Stimulated activated CD8-positive, alpha-beta memory T cell treated with anti-CD3 and anti-CD28 coated beads, Interleukin-4, amount 100 ng/mL, for 24 hours (primary cell): ENCODE results near the gene AKAP8L.

Experiments
- DNase-seq: peaks from one replicate; pipeline ENCODE4 v3.0.0-alpha.2; 2020; ENCODE audit warnings: low read depth

Gene AKAP8L

GRCh38 chr19:15432629-15433518, 14.1 kb upstream of the AKAP8L start:
- peak; percentile 89 for DNase-seq

GRCh38 chr19:15432018-15432494, 13.3 kb upstream of the AKAP8L start:
- no peak for DNase-seq

GRCh38 chr19:15431396-15432017, 12.7 kb upstream of the AKAP8L start:
- no peak for DNase-seq

DNA sequence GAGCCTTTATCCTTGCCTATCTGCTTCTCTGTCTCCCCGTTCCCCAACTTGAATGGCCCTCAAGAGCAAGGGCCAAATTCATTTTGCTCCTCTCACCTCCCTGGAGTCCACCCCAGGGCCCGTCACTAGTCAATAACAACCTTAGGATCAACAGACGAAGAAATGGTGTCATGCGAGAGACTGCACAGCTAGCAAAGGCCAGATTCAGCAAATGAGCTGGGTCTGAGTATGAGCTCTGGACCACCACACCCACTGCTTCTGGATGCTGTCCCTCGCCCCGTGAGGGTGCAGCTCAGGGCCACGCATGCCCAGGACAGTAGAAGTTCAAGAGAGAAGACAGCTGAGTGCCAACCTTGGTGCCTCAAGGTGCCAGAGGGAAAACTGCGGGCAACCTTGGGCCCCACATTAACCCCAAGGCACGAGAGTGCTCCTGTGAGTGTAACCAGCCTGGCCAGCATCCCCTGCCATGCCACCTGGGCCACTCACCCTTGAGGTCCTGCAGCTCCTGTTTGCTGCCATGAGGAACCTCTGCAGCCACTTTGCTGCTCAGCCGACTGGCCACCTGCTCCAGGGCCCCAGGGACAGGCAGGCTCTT, 11.8 kb upstream of the AKAP8L start:
- no peak for DNase-seq

DNA sequence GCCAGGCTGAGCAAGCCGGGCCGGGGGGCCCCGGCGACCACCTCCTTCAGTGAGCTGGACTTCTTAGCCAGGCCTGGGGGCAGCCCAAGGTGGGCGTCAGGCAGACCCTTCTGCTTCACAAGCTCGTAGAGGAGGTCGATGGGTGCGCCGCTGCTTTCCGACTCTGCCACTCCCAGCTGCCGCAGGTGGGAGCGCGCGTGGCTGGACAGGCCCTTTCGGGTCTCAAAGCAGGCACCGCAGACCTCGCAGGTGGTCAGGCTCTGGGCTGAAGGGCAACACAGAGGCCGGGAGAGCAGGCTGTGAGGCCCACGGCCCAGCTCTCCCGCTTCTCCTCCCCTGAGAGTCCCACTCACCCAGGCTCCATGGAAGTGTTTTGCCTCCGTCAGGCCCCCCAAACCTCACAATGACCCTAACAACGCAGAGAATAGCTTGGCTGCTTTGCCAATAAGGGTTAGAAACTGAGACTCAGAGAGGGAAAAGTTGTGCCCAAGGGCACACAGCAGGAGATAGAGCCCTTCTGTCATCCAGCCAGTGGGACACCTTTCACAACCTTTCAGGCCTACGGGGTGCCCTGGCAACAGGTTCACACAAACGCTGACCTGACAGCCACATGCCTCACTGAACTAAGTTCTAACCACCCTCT, 11.2 kb upstream of the AKAP8L start:
- DNase-seq = no peak

- no peak for DNase-seq
Observed at GRCh38 chr19:15428956-15429824, 10.4 kb upstream of the AKAP8L start.

DNA sequence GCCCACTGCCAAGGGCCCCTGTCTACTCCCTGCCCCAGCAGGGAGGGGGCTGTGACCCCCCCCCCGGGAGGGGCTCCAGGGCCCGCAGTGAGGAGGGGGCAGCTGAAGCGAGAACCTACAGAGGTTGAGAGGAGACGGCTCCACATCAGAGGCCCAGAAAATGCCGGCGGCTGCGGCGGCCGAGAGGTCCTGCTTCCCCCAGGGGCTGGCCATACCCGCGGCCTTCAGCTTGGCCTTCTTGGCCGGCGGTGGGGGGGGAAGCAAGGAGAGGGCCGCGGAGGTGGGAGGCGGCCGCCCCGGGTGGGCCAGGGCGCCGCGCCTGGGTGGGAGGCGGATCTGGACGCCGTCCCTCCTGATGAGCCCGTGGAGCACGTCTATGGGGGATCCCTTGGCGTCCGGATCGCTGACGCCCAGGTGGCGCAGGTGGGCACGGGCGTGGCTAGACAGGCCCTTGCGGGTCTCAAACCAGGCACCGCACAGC, 9.2 kb upstream of the AKAP8L start:
- DNase-seq = no peak

GRCh38 chr19:15427350-15427700, 8.5 kb upstream of the AKAP8L start:
- DNase-seq = no peak

- no peak for DNase-seq
Observed at GRCh38 chr19:15426485-15427349, 7.9 kb upstream of the AKAP8L start.

GRCh38 chr19:15425321-15425950, 6.6 kb upstream of the AKAP8L start:
- no peak for DNase-seq

GRCh38 chr19:15424692-15425272, 6.0 kb upstream of the AKAP8L start:
- no peak for DNase-seq

DNA sequence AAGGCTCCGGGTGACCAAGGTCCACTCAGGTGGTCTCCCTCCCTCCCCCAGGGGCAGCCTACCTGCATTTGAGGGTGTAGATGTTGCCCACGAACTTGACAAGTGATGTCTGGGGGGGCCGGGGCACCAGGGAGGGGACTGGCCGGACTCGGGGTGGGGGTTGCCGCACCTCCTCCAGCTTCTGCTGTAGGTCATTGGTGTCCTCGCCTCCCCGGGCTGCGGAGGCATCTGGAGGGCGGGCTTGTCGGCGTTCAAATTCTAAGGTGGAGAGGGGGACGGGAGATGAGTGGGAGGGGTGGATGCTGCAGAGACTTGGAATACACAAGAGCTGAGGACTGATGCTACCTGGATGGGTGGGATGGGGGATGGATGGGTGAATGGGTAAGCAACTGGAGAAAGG, 5.3 kb upstream of the AKAP8L start:
- DNase-seq = no peak

DNA sequence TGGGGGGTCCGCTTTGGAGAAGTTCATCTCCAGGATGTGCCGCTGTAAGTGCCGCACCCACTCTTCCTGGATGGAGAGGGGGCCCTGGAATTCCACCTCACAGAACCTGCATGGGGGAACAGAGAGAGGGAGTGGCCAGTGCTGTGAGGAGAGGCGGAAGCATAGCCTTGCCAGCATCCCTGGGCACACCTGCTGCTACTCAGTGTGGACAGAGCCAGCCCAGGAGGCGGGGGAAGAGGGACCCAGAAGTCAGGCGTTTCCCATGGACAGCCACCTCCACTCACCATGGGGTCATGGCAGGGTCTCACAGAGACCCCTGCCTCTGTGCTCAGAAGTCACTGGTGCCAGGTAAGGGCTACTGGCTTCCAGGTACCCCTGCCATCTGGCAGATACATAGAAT, 4.3 kb upstream of the AKAP8L start:
- no peak for DNase-seq

DNA sequence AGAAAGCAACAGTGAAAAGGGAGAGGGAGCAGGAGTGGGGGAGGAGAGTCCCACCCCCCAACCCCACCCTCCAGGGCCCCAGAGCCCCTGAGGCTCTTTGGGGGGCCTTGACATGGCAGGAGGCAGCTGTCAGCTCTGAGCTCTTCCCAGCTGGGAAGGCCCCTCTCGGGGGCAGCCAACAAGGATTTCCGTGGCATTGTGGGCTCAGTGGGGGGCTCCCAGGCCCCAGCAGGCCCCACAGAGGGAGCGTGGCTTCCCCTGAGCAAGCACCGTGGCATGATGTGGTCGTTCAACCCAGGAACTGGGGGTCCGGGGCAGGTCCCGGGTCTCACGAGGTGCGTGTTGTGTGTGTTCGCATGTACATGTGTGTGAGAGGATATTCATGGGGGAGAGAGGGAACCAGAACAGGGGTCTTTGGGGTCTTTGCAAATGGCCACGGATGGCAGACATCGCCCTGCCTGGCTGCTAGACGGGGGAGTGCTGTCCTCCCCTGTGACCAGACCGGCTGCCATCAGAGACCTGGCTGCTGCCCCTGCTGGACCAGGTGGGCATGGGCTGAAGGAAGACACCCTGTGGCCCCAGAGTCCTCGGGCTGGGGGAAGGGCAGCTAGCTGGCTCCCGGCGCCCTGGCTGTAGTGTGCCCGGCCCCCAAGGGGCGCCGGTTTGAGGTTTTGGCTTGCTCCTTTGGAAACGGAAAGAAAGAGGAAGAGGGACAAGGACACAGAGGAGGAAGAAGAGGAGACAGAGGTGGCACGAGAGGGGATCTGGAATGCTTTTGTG, 3.7 kb upstream of the AKAP8L start:
- no peak for DNase-seq

DNA sequence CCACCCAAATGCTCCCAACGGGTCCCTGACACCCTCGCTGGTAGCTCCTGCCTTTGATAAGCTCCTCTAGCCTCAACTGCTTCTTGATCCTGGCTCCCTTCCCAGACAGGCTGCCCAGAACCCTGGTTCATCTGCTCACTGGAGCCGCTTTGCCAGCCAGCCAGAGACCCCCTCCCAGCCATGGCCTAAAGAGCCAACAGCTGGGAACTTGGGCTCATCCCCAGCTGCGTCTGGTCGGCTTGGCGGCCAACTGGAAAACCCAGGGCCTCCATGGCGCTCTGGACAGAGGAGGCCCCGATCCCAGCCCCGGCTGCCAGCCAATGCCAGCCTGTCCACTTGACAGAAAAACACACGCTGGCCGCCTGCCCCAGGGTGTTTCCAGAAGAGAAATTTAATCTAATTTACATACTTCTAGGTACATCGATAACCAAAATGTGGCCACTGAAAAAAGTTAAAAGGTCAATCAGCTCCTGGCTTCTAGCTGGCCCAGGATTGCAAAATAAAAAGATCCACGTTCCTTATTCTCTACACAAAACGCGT, 3.0 kb upstream of the AKAP8L start:
- DNase-seq = no peak

- no peak for DNase-seq
Observed at GRCh38 chr19:15421136-15421695, 2.4 kb upstream of the AKAP8L start.

GRCh38 chr19:15419413-15420025, 731 bp upstream of the AKAP8L start:
- DNase-seq = no peak

GRCh38 chr19:15418231-15418578, 583 bp downstream of the AKAP8L start:
- DNase-seq = no peak
